Right ventricle myocardium inferior (tissue), 1 donor: ENCODE measurements around the gene LINC01488. TPM values are rescaled to one million over a fixed set of nuclear protein-coding genes. Genes with fewer than 3 reads are reported as not detected.

Source experiments
- ATAC-seq: fragments of 200-7000 bp; cut with Tn5 transposase; one replicate; pipeline ENCODE4 v1.9.1; 2020; ENCODE audit warnings: mild to moderate bottlenecking, moderate library complexity
- DNase-seq: peaks from one replicate; pipeline ENCODE4 v3.0.0; 2021; ENCODE audit errors: missing footprints
- intact Hi-C: fragments of 100-400 bp; cut with DNase I; formaldehyde crosslinking; loops from one replicate; pipeline ENCODE4 v1.11.0; 2022
- total RNA-seq: library from RNA; stranded (reverse); fragmentation: NEBNext Ultra II Directional; extraction: Animal tissue kit (Norgen Biotek cat#: 25700); gene quantifications from one replicate; pipeline ENCODE4 v1.2.1, GENCODE V29; 2021
- donor health status: DM: no; HTN: yes; CAD: no; lungs with severe emphysema.

LINC01488 gene
- total RNA-seq, 1 donor from 2014 or later: 0.08 TPM

- intact Hi-C loops: no loop called here
- no peak for DNase-seq
- no peak for ATAC-seq
Observed at GRCh38 chr11:69460540-69461257, 20.8 kb upstream of the LINC01488 start.

- intact Hi-C loops: no loop called here
- DNase-seq: no peak
- ATAC-seq: no peak
Observed at GRCh38 chr11:69461272-69461962, 20.0 kb upstream of the LINC01488 start.

- intact Hi-C loops: no loop called here
- DNase-seq (peak; percentile 69), ATAC-seq (peak; percentile 13)
Observed at GRCh38 chr11:69462106-69462951, 19.1 kb upstream of the LINC01488 start.

GRCh38 chr11:69463181-69463994, 18.1 kb upstream of the LINC01488 start:
- ATAC-seq (peak; percentile 68), DNase-seq (peak; percentile 77)
- intact Hi-C loops: no loop called here

- DNase-seq (peak; percentile 17), ATAC-seq (no peak)
- intact Hi-C loops: no loop called here
Observed at GRCh38 chr11:69463995-69464960, 17.2 kb upstream of the LINC01488 start.

- ATAC-seq: no peak
- peak; percentile 32 for DNase-seq
- intact Hi-C loops: no loop called here
Observed at GRCh38 chr11:69465236-69466000, 16.0 kb upstream of the LINC01488 start.

- DNase-seq (peak; percentile 8), ATAC-seq (no peak)
- intact Hi-C loops: no loop called here
Observed at GRCh38 chr11:69466039-69466438, 15.4 kb upstream of the LINC01488 start.

- ATAC-seq: no peak
- intact Hi-C loops: no loop called here
Observed at GRCh38 chr11:69467196-69467595, 14.3 kb upstream of the LINC01488 start.

GRCh38 chr11:69467646-69468045, 13.8 kb upstream of the LINC01488 start:
- peak; percentile 47 for DNase-seq
- no peak for ATAC-seq

More at GRCh38 chr11:69467196-69467595, 14.3 kb upstream of the LINC01488 start:
- peak; percentile 13 for DNase-seq

GRCh38 chr11:69468221-69468620, 13.2 kb upstream of the LINC01488 start:
- ATAC-seq: no peak
- DNase-seq: peak; percentile 55
- intact Hi-C loops: no loop called here

More at GRCh38 chr11:69467646-69468045, 13.8 kb upstream of the LINC01488 start:
- intact Hi-C loops: no loop called here

GRCh38 chr11:69468911-69469885, 12.3 kb upstream of the LINC01488 start:
- ATAC-seq: no peak
- peak; percentile 41 for DNase-seq
- intact Hi-C loops: no loop called here

GRCh38 chr11:69470301-69470700, 11.2 kb upstream of the LINC01488 start:
- DNase-seq (peak; percentile 9), ATAC-seq (no peak)
- intact Hi-C loops: no loop called here

GRCh38 chr11:69470793-69471728, 10.4 kb upstream of the LINC01488 start:
- DNase-seq (peak; percentile 57), ATAC-seq (no peak)

GRCh38 chr11:69471729-69472540, 9.5 kb upstream of the LINC01488 start:
- DNase-seq (peak; percentile 34), ATAC-seq (no peak)
- intact Hi-C loops: no loop called here

More at GRCh38 chr11:69470793-69471728, 10.4 kb upstream of the LINC01488 start:
- intact Hi-C loops: no loop called here
